Small intestine (tissue), 7 donors: ENCODE data around the gene DYRK2. TPM values are rescaled to one million over a fixed set of nuclear protein-coding genes. Genes with fewer than 3 reads are reported as not detected.

ENCODE experiments used
- DNase-seq, 2 donors: peaks; one replicate each; pipeline versions ENCODE4 v3.0.0 to v3.0.0-alpha.2; 2013
- FAIRE-seq: peaks from 2 replicates; lab custom pipeline; 2012; peaks lifted over from hg19 to GRCh38; lab: Jason Lieb, UNC
- H3K27ac ChIP-seq, 3 donors: one replicate each; pipeline ENCODE4 v1.5.1; 2013; ENCODE audit warnings: low read length in 2 of 3, mild to moderate bottlenecking in 2 of 3, control low read depth in 1 of 3, inconsistent platforms in 1 of 3, low read depth in 1 of 3, moderate library complexity in 1 of 3
- H3K27me3 ChIP-seq, 3 donors: one replicate each; pipeline ENCODE4 v1.6.1; 2013; ENCODE audit warnings: low read length in 3 of 3, inconsistent platforms in 1 of 3; ENCODE audit not compliant: control insufficient read depth in 3 of 3, insufficient read depth in 3 of 3
- H3K36me3 ChIP-seq, 3 donors: one replicate each; pipeline ENCODE4 v1.6.1; 2013; ENCODE audit warnings: low read length in 3 of 3, inconsistent platforms in 1 of 3, low read depth in 1 of 3, mild to moderate bottlenecking in 1 of 3, moderate library complexity in 1 of 3; ENCODE audit not compliant: control insufficient read depth in 3 of 3, insufficient read depth in 2 of 3
- H3K4me1 ChIP-seq, 3 donors: one replicate each; pipeline ENCODE4 v1.6.1; 2013; ENCODE audit warnings: low read length in 2 of 3, inconsistent platforms in 1 of 3, low read depth in 1 of 3, mild to moderate bottlenecking in 1 of 3, moderate library complexity in 1 of 3; ENCODE audit not compliant: control insufficient read depth in 3 of 3, insufficient read depth in 2 of 3
- H3K4me3 ChIP-seq, 3 donors: one replicate each; pipeline ENCODE4 v1.5.1; 2013; ENCODE audit warnings: low read length in 3 of 3, control low read depth in 1 of 3, inconsistent platforms in 1 of 3, low read depth in 1 of 3, mild to moderate bottlenecking in 1 of 3, moderate library complexity in 1 of 3
- H3K9me3 ChIP-seq, 2 donors: one replicate each; pipeline ENCODE4 v1.6.1; 2013; ENCODE audit warnings: low read depth in 1 of 2, low read length in 1 of 2; ENCODE audit not compliant: control insufficient read depth in 2 of 2, insufficient read depth in 1 of 2
- WGBS, 3 donors: extraction: QIAGEN DNeasy Blood & Tissue Kit; methylation state at CpG; one replicate each; pipeline ENCODE4 v1.1.7; 2013; 5-methylcytosine and 5-hydroxymethylcytosine counted together
- polyA plus RNA-seq, 4 donors: library from polyadenylated mRNA; stranded (reverse) in 3 of 4; unstranded in 1 of 4; fragments of 200-250 nt in 3 of 4; fragments of 120-200 nt in 1 of 4; gene quantifications; one replicate each; pipeline versions ENCODE4 v1.2.1 to v1.2.3, GENCODE V29; 2013
- donor health status: healthy with polysubstance abuse.
- donor health status: control.
- donor health status: control.
- donor health status: Bipolar disorder and iron deficiency.
- donor health status: healthy.

Gene DYRK2
- polyA plus RNA-seq, 4 donors, result 12.2 to 65.0 (median 12.3) TPM

DNA sequence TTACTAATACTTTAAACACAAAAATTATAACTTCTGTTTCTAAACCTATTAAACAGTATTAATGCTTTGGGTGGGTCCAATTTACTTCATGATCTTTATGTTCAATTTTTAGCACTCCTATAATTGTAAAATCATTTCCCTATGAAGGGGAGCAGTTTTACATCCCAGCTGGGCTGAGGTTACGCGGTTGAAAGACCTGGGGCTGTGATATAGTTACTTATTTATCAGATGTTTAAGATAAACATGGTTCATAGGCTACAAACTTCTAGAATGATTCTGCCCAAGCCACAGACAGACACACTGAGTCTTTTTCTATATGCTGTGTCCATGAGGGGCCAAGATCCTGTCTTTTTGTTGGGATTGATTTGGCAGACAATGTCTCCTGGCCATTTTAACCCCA, 44.4 kb downstream of the DYRK2 start:
- 49 to 81% (median 68%) methylated on average over 2 of the region's 2 CpGs for WGBS, 3 donors

DNA sequence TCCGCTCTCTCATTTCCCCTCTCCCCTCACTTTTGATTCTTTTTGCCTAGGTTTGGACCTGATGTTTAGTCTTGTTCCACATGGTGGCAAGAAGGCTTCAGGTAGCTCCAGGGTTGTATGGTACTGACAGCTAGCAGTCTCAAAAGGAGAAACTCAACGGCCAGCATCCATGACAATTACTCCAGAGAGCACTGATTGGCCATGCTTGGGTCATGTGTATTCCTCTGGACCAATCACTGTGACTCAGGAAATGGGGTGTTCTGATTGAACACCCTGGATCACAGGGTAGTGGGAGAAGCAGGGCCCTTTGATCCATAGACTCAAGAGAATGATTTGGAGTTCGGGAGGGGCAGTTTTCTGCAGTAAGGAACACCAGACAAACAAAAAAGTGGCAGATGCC, 45.3 kb downstream of the DYRK2 start:
- Histone ChIP-seq H3K27me3 (no peaks in the 10 kb centered on the region), H3K9me3 (no peaks in the 10 kb centered on the region), H3K36me3 (no peaks in the 10 kb centered on the region), H3K4me1 (peaks cover 0 to 3% (median 0%) of the 10 kb centered on the region in 3 donors), H3K4me3 (no peak overlapping the region), H3K27ac (no peak overlapping the region)
- 88 to 95% (median 89%) methylated on average over 3 of the region's 3 CpGs for WGBS, 3 donors
- FAIRE-seq, result no peak
- DNase-seq, result no peak

More for the DNA sequence above, 44.4 kb downstream of the DYRK2 start:
- peak; percentile 77 for FAIRE-seq
- H3K4me3 ChIP-seq, result no peak overlapping the region
- H3K27ac ChIP-seq, result no peak overlapping the region
- H3K36me3 ChIP-seq, result no peaks in the 10 kb centered on the region
- H3K4me1 ChIP-seq, result no peaks in the 10 kb centered on the region
- no peaks in the 10 kb centered on the region for H3K9me3 ChIP-seq
- no peak for DNase-seq
- H3K27me3 ChIP-seq, result no peaks in the 10 kb centered on the region

DNA sequence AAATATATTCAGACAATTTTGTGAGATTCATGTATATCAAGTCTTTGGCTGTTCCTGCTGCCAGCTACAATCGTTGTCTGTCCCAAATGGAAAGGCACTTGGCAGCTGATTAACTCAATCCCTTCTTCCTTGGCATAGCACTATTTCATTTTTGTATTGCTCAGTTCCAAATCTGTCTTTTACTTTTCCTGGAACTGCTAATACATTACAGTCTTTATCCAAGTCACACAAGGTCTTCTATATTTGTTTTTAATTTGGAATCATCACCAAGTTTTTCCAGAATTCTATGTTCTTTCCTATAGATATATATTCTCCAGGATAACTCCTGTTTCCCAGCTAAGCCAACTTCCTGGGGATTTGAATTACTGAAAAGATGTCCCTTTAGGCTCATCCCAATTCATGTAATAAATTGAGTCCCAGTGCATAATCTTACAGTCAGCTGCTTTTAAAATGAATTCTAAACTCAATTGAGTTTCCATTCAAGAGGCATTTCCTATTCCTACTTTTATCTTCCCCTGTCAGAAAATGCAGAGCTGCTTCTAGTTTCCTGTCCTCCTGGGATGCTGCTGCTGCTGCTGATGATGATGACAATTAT, 45.9 kb downstream of the DYRK2 start:
- DNase-seq, result no peak
- no peak for FAIRE-seq
- H3K36me3 ChIP-seq, result no peaks in the 10 kb centered on the region

DNA sequence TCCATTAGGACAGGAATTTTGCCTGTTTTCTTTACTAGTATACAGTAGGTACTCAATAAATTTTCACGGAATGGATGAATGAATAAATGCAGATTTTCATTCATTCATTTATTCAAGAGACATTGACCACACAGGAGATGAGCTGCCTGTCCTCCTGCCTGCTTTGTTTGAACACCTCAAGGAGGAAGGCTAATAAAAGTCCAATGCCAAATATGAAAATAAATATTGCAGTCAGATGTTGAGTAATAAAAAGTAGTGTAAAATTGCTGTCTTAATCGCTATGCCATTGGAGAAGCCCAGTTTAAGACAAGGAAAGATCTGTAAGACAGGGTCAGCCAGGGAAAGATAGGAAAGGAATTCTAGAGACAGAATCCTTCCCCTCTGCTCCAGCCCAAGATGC, 47.4 kb downstream of the DYRK2 start:
- Histone ChIP-seq H3K27me3 (no peaks in the 10 kb centered on the region), H3K4me1 (peaks cover 0 to 4% (median 0%) of the 10 kb centered on the region in 3 donors), H3K4me3 (no peak overlapping the region), H3K36me3 (no peaks in the 10 kb centered on the region), H3K9me3 (no peaks in the 10 kb centered on the region), H3K27ac (no peak overlapping the region)
- WGBS, 3 donors, result 65 to 85% (median 75%) methylated on average over 2 of the region's 2 CpGs
- FAIRE-seq (no peak), DNase-seq (no peak)

More for the DNA sequence above, 45.9 kb downstream of the DYRK2 start:
- Histone ChIP-seq H3K4me3 (no peak overlapping the region), H3K9me3 (no peaks in the 10 kb centered on the region), H3K4me1 (peaks cover 0 to 4% (median 0%) of the 10 kb centered on the region in 3 donors), H3K27ac (no peak overlapping the region), H3K27me3 (no peaks in the 10 kb centered on the region)
- whole genome bisulfite sequencing, 3 donors, result 53 to 56% (median 54%) methylated on average over 1 of the region's 1 CpG

DNA sequence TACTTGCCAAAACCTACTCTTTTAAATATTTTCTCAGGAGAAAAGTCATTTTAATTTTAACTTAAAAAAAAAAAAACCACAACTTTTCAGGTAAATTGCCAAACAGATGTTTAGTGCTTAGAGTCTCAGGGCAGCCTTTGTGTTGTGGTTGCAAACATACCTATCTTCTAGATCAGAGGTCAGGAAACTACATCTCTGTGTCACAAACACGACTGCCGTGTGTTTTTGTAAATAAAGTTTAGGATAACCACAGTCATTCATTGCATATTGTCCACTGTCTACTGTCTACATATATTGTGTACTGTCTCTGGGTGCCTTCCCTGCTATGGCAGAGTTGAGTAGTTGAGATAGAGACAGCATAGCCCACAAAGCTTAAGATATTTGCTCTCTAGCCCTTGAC, 48.9 kb downstream of the DYRK2 start:
- no peaks in the 10 kb centered on the region for H3K9me3 ChIP-seq
- DNase-seq, result no peak
- no peak overlapping the region for H3K4me3 ChIP-seq
- no peaks in the 10 kb centered on the region for H3K36me3 ChIP-seq
- no peaks in the 10 kb centered on the region for H3K27me3 ChIP-seq
- 38 to 59% (median 55%) methylated on average over 2 of the region's 2 CpGs for WGBS, 3 donors
- peaks cover 0 to 4% (median 0%) of the 10 kb centered on the region in 3 donors for H3K4me1 ChIP-seq
- H3K27ac ChIP-seq, result no peak overlapping the region
- no peak for FAIRE-seq

DNA sequence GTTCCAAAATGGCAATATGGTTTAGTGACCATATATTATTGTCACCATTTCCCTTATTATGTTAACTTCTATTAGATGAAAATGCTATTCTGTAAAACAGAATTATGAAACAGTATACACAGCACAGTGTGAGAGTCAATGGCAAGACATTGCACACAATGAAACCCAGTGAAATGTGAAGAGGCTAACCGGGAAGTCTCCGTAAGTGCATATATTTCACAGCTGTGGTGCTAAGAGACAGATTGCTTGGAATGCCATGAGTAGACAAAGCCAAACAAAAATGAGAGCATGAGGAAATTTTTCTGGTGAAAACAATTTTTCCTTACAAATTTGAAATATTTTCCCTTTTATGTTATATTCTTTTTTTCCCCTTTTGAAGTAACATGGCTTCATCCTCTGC, 49.4 kb downstream of the DYRK2 start:
- WGBS, 3 donors, result 54 to 96% (median 79%) methylated on average over 2 of the region's 2 CpGs
- no peaks in the 10 kb centered on the region for H3K36me3 ChIP-seq
- H3K4me1 ChIP-seq, result peaks cover 0 to 4% (median 0%) of the 10 kb centered on the region in 3 donors
- peaks cover 0 to 2% of the 10 kb centered on the region in 2 donors for H3K9me3 ChIP-seq
- H3K27ac ChIP-seq, result no peak overlapping the region
- H3K27me3 ChIP-seq, result no peaks in the 10 kb centered on the region
- FAIRE-seq, result no peak
- no peak for DNase-seq
- H3K4me3 ChIP-seq, result no peak overlapping the region

DNA sequence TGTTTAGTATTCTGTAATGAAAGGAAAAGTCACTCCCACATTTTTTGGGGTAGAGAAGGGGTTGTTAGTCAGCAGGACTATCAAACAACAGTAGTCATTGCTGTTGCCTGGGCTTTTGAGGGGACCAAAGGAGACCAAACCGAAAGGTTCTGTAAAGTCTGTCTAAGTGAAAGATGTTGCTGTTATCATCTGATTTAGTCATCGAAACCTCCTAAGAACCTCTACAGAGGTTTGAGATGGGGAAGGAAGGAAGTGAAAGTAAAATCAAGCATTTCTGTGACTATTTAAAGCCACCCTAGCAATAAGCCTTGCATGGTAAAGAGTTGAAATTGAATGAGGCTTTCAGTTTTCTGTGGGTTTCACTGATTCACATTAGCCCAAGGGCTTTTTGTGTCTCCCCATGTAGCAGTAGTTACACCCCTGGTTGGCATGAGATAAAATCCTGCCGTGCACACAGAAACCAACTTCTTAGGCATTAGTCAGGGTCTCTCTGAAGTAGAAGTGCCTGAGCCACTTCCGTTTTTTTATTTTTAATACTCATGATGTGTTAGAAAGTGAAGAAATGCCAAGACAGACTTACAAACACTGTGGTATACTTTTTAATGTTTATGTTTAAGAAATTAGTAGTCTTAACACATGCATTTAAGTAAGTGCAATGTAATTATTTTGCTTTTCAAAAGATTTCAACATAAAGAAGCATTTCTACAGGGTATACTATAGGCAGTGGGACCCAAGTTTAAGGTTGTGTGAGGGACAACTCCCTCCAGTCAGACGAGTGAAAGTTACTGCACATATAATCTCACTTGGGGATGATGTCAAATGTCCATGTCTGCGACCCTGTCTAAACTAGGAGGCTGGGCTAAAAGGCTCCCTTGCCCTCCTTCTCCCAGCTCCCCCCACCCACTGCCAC, 50.4 kb downstream of the DYRK2 start:
- no peak for FAIRE-seq
- Histone ChIP-seq H3K4me1 (peaks cover 0 to 4% (median 0%) of the 10 kb centered on the region in 3 donors), H3K27ac (peak overlapping the region in 1 of 3 donors; percentile 22), H3K9me3 (peaks cover 0 to 2% of the 10 kb centered on the region in 2 donors), H3K27me3 (no peaks in the 10 kb centered on the region), H3K4me3 (no peak overlapping the region), H3K36me3 (no peaks in the 10 kb centered on the region)
- 43 to 56% (median 55%) methylated on average over 6 of the region's 6 CpGs for WGBS, 3 donors
- peak in 1 of 2 donors; percentile 23 for DNase-seq

DNA sequence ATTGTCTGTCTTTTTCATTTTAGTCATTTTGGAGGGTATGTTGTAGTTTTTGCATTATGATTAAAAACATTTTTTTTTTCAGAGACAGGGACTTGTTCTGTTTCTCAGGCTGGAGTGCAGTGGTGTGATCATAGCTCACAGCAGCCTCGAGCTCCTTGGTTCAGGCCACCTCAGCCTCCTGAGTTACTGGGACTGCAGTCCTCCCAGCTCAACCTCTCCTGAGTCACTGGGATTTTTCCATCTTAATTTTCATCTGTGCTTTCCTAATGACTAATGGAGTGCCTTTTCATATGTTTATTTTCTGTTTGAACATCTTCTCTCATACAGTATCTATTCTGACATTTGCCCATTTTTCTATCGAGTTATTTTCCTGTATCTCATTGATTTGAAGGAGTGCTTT, 52.6 kb downstream of the DYRK2 start:
- no peak overlapping the region for H3K4me3 ChIP-seq
- FAIRE-seq (no peak), DNase-seq (no peak)
- no peak overlapping the region for H3K27ac ChIP-seq
- no peaks in the 10 kb centered on the region for H3K27me3 ChIP-seq
- H3K9me3 ChIP-seq, result peaks cover 0 to 2% of the 10 kb centered on the region in 2 donors
- H3K36me3 ChIP-seq, result no peaks in the 10 kb centered on the region
- 84 to 94% (median 93%) methylated on average over 2 of the region's 2 CpGs for WGBS, 3 donors
- peaks cover 0 to 6% (median 4%) of the 10 kb centered on the region in 3 donors for H3K4me1 ChIP-seq
